SW480 (cell line): ENCODE results near the gene TMX4.

ENCODE experiments used
- DNase-seq: peaks from one replicate; pipeline ENCODE4 v3.0.0-alpha.2; 2016; ENCODE audit warnings: low spot score

The TMX4 gene

GRCh38 chr20:8018958-8019245 is 659 bp downstream of the TMX4 start:
- peak; percentile 79 for DNase-seq

DNA sequence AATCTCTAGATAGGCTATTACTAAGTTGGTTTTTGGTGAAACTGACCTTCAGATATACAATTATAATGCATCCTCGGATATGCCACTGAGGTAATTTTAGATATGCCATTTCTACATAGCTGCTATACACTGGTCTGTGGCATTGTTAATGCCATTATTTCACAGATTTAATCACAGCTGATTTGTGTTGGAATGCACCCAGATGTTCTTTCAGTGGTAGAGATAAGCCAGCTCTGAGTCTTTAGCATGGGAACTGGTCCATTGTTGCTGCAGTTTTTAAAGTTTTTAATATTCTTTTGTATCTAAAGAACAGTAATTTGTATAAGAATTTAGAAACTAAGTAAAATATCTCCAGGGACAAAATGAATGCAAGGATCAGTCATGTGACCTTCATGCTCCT is 6.8 kb downstream of the TMX4 start:
- DNase-seq: no peak

GRCh38 chr20:8008733-8009132 is 10.8 kb downstream of the TMX4 start:
- DNase-seq: no peak

GRCh38 chr20:8007490-8007889 is 12.1 kb downstream of the TMX4 start:
- DNase-seq: no peak

- DNase-seq: no peak
Measured at GRCh38 chr20:8005575-8006366, 13.8 kb downstream of the TMX4 start.

DNA sequence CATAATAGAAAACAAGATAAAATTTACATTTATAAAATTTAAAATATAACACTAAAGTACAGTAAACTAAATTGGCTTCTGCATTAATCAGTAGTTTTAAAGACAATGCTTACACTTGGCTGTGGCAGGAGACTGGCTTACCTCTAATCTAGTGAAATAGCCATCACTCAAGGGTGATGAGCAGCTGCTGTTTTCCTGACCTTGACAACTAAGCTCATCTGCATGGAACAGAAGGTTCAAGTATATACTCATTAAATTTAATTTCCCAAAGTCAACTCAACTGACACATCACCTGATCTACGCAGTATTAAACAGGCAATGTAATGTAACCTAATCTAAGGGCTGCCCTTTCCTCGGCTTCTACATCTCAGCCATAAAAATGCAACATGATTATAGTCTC is 14.5 kb downstream of the TMX4 start:
- no peak for DNase-seq

DNA sequence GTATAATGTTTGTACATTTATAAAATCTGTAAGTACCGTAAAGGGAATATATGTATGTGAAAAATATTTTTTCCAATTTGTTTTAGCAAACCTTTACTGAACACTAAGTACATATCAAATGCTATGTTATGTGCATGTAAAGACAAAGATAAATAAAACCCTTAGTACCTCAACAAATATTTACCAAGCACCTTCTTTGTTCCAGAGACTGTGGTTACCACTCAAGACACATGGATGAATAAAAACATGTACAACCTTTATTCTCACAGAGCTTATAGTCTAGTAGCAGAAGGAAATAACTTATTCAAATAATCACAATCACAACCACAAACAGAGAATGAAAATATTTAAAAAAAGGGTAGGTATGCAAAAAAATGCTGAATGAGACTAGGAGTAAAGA is 17.5 kb downstream of the TMX4 start:
- DNase-seq: no peak

- DNase-seq: no peak
Measured at GRCh38 chr20:8000796-8001195, 18.8 kb downstream of the TMX4 start.

DNA sequence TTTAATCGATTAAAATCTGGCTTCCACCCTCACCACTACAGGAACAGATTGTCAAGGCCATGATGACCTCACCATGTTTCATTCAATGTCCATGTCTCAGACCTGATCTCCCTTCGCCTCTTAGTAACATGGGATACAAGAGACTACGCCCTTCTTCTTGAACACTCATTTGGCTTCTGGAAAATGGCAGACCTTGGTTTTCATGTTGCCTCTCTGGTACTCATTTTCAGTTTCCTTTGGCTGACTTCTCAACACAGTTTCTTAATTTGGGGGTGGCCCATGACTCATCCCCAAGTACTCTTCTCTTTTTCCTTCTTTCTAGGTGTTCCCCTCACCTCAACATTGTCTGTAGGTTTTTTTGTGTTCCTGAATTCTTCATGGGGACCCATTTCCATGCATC is 22.7 kb downstream of the TMX4 start:
- DNase-seq: no peak

GRCh38 chr20:7994809-7995208 is 24.8 kb downstream of the TMX4 start:
- DNase-seq: no peak

DNA sequence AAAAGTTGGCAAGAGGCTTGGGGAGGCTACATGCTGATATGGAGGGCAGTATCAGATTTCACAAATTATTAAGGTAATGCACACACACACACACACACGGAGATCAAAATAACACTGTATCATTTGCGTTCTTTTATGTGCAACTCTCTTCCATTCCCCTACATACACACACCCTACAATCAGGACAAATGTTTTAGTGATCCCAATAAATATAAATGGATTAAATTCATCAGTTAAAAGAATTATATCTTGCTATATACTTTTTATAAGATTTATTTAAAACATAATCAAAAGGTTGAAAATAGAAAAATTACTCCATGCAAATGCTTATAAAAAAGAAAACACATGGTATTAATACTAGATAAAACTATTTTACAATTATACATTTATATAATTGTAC is 25.9 kb downstream of the TMX4 start:
- no peak for DNase-seq

GRCh38 chr20:7993238-7993637 is 26.3 kb downstream of the TMX4 start:
- DNase-seq: no peak

DNA sequence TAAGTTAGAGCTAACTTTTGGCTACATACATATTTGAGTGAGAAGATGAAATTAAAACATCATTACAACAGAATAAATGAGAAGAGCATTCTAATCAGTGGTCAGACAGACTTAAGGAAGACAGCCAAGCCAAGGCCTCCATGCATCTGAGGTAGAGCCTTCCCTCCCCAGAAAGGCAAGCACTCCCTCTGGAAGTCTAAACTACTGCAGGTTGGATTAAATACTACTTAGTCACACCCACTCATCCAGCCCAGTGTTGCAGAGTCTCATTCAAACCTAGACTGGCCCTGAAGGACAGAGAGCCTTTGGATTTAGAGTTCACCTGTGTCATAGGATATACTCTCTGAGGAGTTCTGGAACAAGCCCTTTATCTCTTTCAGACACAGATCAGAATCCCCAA is 29.2 kb downstream of the TMX4 start:
- DNase-seq: no peak

DNA sequence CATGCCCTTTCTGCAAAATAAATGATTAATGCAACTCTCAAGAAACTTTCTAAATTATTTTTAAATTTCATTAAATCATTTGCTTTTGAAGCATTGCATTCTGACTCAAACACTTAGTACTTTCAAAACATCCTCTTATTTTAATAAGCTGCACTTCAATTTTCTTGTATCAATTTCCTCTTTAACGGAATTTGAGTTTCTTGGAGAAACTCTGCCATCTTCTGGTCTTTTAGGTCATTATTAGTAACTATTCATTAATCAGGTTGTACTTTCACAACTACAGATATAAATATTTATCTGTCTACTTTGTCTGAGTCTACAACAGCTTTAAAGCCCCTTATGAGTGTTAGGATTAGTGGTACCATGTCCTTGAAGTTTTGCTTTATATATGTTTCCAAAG is 30.2 kb downstream of the TMX4 start:
- no peak for DNase-seq

DNA sequence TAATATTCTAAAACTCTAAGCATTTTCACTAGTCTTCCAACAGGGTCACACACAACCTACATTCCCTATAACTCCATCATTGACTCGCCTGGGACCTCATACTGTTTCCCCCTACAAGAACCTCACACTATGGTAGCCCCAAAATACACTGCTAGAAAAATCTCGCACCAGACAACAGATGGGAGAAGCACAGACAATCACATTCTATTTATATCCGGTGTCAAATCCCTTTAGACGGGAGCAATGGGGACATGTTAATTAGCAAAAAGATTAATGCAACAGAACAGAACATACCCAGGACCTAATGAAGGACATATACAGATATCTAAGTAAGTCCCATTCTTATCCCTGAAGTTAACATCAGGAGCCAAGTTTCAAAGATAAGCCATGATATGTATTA is 33.6 kb downstream of the TMX4 start:
- DNase-seq: no peak

DNA sequence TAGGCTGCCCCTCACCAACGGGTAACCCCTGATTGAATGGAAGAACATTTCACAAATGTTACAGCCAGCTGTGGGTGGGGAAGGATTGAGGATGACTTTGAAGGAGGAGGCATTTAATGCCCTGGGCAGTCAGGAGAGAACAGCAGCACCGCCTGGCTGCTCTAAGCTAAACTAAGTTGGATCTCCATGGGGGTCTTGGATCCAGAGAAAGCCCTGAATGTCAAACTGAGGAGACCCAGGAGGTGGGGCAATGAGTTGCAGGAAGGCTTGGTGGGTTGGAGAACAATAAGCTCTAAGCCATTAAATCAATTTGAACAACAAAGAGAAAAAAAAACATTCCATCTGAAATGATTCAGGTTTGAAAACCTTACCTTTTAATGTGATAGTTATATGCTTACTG is 35.4 kb downstream of the TMX4 start:
- DNase-seq: no peak

DNA sequence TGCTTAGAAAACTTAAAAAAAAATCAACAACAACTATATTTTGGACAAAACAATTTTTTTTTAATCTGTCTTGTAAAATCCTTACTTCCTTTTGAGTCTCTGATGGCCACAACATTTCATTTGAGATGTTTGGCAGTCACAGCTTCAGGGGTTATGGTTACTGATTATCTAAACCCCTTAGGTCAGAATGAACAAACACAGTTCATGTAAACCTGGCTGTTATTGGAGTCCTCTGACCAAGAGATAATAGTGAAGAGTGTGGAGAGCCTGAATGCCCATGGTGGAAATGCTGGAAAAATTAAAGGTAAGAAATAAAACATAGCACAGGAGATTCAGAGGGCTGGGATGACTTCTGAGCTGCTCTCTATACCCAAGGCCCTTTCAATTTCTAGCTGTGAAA is 38.2 kb downstream of the TMX4 start:
- DNase-seq: no peak

DNA sequence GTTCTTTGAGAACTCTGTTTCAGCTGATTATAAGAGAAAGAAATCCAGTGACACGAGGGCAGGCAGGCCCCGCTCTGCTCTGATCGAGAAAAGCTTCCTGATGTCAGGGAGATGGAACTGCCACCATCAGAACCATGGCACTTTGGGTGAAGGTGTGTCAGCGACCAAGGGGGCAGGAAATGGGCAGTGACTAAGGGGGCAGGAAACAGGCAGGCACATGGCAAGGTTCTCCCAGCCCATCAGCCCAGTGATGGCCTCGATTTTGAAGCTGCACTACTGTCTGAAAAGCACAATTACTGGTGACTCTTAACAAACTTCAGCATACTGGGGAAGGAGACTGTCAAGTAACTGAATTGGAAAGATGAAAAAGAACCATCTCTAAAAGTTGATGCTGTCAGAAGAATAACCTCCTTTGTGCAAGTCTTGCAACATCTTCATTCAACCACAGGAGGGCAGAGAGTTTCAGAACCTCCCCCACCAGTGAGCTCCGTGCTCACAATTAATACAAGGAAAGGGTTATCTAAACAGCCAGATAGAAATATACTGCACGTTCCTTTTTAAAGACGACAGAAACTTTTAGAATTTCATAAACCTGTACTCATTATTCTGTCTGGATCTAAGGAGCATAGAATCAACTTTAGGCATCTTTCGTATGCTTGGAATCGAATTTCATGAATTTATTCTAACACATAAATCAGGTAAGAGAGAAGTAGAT is 39.1 kb downstream of the TMX4 start:
- peak; percentile 53 for DNase-seq

DNA sequence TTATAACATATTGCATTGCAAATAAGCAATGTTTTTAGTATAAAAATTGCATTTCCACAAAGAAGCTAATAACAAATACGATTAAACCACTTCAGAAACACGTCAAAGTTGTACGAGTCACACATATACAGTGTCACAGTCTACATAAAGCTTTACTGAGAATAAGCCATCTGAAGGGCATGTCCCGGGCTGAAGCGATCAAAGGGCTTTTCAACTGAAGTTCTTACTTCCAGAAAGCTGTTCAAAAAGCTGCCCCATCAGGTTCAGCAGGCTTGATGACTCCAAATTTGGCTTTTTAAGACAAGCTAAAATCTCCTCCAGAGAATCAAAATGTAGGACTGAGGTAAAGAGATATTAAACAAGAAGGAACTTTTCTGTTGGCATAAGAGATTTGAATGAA is 41.9 kb downstream of the TMX4 start:
- no peak for DNase-seq

DNA sequence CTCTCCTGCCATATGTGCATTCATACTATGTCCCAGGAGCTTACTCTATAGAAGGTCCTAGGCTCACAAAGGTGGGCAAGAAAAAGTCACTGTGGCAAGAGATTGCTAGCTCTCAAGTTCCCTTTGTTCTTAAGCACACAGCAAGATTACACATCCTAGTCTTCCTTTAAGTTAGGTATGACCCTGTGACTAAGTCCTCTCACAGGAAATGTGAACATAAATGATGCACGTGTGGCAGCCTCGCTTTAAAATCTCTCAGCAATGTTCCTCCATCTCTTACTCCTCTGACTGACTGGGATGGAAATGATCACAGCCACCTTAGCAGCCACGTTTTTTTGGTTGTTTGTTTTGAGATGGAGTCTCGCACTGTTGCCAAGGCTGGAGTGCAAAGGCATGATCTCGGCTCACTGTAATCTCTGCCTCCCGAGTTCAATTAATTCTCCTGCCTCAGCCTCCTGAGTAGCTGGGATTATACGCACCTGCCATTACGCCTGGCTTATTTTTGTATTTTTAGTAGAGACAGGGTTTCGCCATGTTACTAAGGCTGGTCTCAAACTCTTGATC is 43.6 kb downstream of the TMX4 start:
- DNase-seq: no peak

GRCh38 chr20:7974785-7975435 is 44.7 kb downstream of the TMX4 start:
- no peak for DNase-seq

DNA sequence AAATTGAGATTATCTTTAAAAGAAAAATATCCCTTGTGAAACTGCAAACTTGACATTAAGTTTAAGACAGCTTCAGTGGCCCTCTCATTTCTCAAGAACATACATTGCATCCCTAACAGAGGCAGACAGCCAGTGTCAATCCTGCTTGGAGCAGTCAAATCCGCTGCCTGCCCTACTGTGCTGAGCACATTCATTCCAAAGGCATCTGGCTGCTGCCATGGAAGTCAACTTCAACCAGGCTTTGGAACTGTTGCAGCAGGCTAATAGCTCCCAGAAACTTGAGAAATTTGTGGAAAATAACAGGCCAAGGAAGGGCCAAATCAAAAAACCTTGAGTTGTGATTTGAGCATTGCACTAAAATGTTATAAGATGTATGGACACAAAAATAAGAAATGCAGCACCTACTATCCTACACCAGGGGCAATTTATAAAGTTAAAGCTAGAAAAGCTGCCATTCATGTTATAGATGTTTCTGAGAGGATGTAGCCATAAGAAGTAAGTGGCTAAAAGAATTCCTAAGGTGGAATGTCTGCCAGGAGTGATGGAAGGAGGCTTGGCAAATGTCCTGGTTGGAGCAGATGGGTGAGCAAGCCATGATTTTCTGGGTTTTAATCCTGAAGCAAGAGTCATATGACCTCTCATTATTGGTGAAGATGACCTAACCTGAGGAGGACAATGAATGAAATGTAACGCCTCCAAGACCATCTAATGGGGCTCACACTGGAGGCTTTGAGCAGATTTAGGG is 47.9 kb downstream of the TMX4 start:
- DNase-seq: no peak
